K562 (cell line): ENCODE results near the gene SAP30L. TPM values are rescaled to one million over a fixed set of nuclear protein-coding genes. Genes with fewer than 3 reads are reported as not detected.

ENCODE experiments used
- ATAC-seq: fragments of 200-7000 bp; cut with Tn5 transposase; 3 replicates; pipeline ENCODE4 v1.9.1; 2020; ENCODE audit warnings: moderate library complexity
- BruUV-seq: library from RNA; stranded (reverse); fragments of 400-500 nt; replicated peaks from 2 replicates; lab custom pipeline; 2021; lab: Mats Ljungman, UMichigan
- CTCF ChIA-PET: fragments of 300-600 bp; formaldehyde crosslinking; extraction: SDS; loops from one replicate; lab custom pipeline; 2021; ENCODE audit warnings: low intra/inter-chr PET ratio; lab: Yijun Ruan, JAX
- POLR2A ChIA-PET: fragments of 300-600, 350-650 bp; sonication (Branson Sonifier 250); formaldehyde crosslinking; extraction: SDS; loops from one replicate; lab custom pipeline; 2021; ENCODE audit warnings: antibody characterized with exemption, inconsistent platforms; lab: Yijun Ruan, JAX
- DNase-seq, 4 experiments: peaks; one replicate each; pipeline versions ENCODE4 v3.0.0 to v3.0.0-alpha.2; 2011 to 2018; ENCODE audit warnings: low spot score in 3 of 4, mixed read lengths in 3 of 4; ENCODE audit errors: extremely low read depth in 1 of 4
- FAIRE-seq: peaks from 2 replicates; lab custom pipeline; 2011; peaks lifted over from hg19 to GRCh38; lab: Jason Lieb, UNC
- H2AFZ ChIP-seq: 2 replicates; pipeline ENCODE4 v1.6.0; 2011; ENCODE audit warnings: low read depth, low read length, control low read depth, inconsistent platforms
- H3K27ac ChIP-seq: fragments of 200-600 bp; 3 replicates; pipeline ENCODE4 v1.8.0; 2011; ENCODE audit warnings: low read depth, mild to moderate bottlenecking, control low read depth, inconsistent platforms, low read length, moderate library complexity, mixed read lengths; ENCODE audit errors: extremely low read depth
- H3K27me3 ChIP-seq, 2 experiments: fragments of 300-600 bp in 1 of 2; 2 replicates in 1 of 2; 3 replicates in 1 of 2; pipeline versions ENCODE4 v1.6.0 to v1.8.0; 2011; ENCODE audit warnings: inconsistent platforms in 2 of 2, low read length in 2 of 2, mild to moderate bottlenecking in 1 of 2, mixed read lengths in 1 of 2, moderate library complexity in 1 of 2; ENCODE audit not compliant: control insufficient read depth in 2 of 2, insufficient read depth in 2 of 2
- H3K36me3 ChIP-seq: fragments of 300-600 bp; 3 replicates; pipeline ENCODE4 v1.8.0; 2011; ENCODE audit warnings: mild to moderate bottlenecking, low read length, inconsistent platforms; ENCODE audit not compliant: control insufficient read depth, insufficient read depth
- H3K4me1 ChIP-seq, 2 experiments: fragments of 200-600 bp in 1 of 2; replicated peaks in 1 of 2; 2 replicates in 1 of 2; 3 replicates in 1 of 2; pipeline versions ENCODE4 v1.5.1 to v1.8.0; 2011; ENCODE audit warnings: inconsistent platforms in 2 of 2, low read length in 2 of 2, mild to moderate bottlenecking in 1 of 2, mixed read lengths in 1 of 2, moderate library complexity in 1 of 2; ENCODE audit not compliant: control insufficient read depth in 2 of 2, insufficient read depth in 2 of 2
- H3K4me2 ChIP-seq: 2 replicates; pipeline ENCODE4 v1.6.1; 2011; ENCODE audit warnings: low read length, control low read depth, inconsistent platforms, mixed read lengths; ENCODE audit not compliant: insufficient read depth
- H3K4me3 ChIP-seq: fragments of 200-600 bp; sonication (generic), shearing (Covaris generic); 2 replicates; pipeline ENCODE4 v1.5.1; 2016; ENCODE audit warnings: control low read depth, inconsistent platforms
- H3K79me2 ChIP-seq: fragments of 200-600 bp; 3 replicates; pipeline ENCODE4 v1.8.0; 2011; ENCODE audit warnings: low read length, inconsistent platforms; ENCODE audit not compliant: control insufficient read depth, insufficient read depth
- H3K9ac ChIP-seq, 2 experiments: 2 replicates each; pipeline versions ENCODE4 v1.6.0 to v1.6.1; 2011; ENCODE audit warnings: low read depth in 2 of 2, low read length in 2 of 2, control low read depth in 1 of 2, inconsistent platforms in 1 of 2, mild to moderate bottlenecking in 1 of 2, mixed read lengths in 1 of 2; ENCODE audit not compliant: insufficient read depth in 1 of 2
- H3K9me1 ChIP-seq: one replicate; pipeline ENCODE4 v1.6.0; 2011; ENCODE audit warnings: inconsistent platforms, mild to moderate bottlenecking, low read length, moderate library complexity; ENCODE audit not compliant: control insufficient read depth, insufficient read depth
- H3K9me3 ChIP-seq: replicated peaks from 2 replicates; pipeline ENCODE4 v1.5.1; 2011; ENCODE audit warnings: low read depth, low read length, inconsistent platforms; ENCODE audit not compliant: control insufficient read depth, insufficient read depth
- H4K20me1 ChIP-seq: replicated peaks from 2 replicates; pipeline ENCODE4 v1.6.1; 2011; ENCODE audit warnings: low read length, inconsistent platforms, mixed read lengths; ENCODE audit not compliant: control insufficient read depth, insufficient read depth
- CXXC5 ChIP-seq: fragments of 250-450 bp; sonication (Bioruptor Pico); IDR thresholded peaks from 2 replicates; pipeline ENCODE4 v1.8.0; 2022; ENCODE audit warnings: inconsistent platforms, mild to moderate bottlenecking, moderate library complexity
- EGR1 ChIP-seq: fragments of 450-650 bp; conservative IDR thresholded peaks from 2 replicates; pipeline ENCODE4 v1.6.1; 2017; ENCODE audit warnings: mild to moderate bottlenecking
- SRSF7 ChIP-seq: fragments of 200-400 bp; formaldehyde crosslinking; optimal IDR thresholded peaks from 2 replicates; pipeline ENCODE3; 2017; ENCODE audit warnings: mild to moderate bottlenecking, low read depth, low read length
- ZNF644 ChIP-seq: fragments of 200-800 bp; sonication (Bioruptor generic); IDR thresholded peaks from 2 replicates; pipeline ENCODE4 v1.6.1; 2016; ENCODE audit warnings: low read depth, missing genetic modification characterization, missing compliant biosample characterization
- WGBS: fragments of 100-300 bp; shearing (Covaris generic); methylation state at CpG from one replicate; pipeline ENCODE4 v1.1.6; 2016; ENCODE audit warnings: low coverage, mixed read lengths; ENCODE audit not compliant: insufficient coverage; ENCODE audit errors: missing lambda C conversion rate; 5-methylcytosine and 5-hydroxymethylcytosine counted together
- in situ Hi-C: fragments of 300-500 bp; cut with MboI; formaldehyde crosslinking; loops from 4 replicates; pipeline ENCODE4 v1.15.0; 2018; ENCODE audit warnings: inconsistent platforms, mixed read lengths
- intact Hi-C: fragments of 100-400 bp; cut with micrococcal nuclease; formaldehyde crosslinking; loops from 2 replicates; pipeline ENCODE4 v1.14.2; 2022
- polyA plus RNA-seq, 8 experiments: library from polyadenylated mRNA; depleted of rRNA in 4 of 8; stranded (reverse) in 5 of 8; unstranded in 3 of 8; fragments of >200 nt; fragmentation: Nextera tagmentation in 2 of 8; fragmentation: Illumina TruSeq in 1 of 8; extraction: Ambion mirVana in 2 of 8; extraction: Trizol in 1 of 8; gene quantifications; 2 replicates each; pipeline versions ENCODE4 v1.2.1 to v1.2.3, GENCODE V29; 2011 to 2014; ENCODE audit warnings: inconsistent platforms in 1 of 8, missing spikeins in 1 of 8
- total RNA-seq, 7 experiments: library from RNA; depleted of rRNA in 6 of 7; stranded (reverse); fragments of >200 nt in 6 of 7; fragmentation: Illumina TruSeq in 2 of 7; extraction: Trizol in 2 of 7; gene quantifications; 2 replicates each; pipeline versions ENCODE4 v1.2.1 to v1.2.3, GENCODE V29; 2011 to 2021; ENCODE audit warnings: low replicate concordance in 1 of 7
- TF ChIP-seq, protein P1 (sequence below): fragments of 450-650 bp; IDR thresholded peaks from 2 replicates; pipeline ENCODE4 v1.6.1; 2016; ENCODE audit warnings: mild to moderate bottlenecking

Gene SAP30L
- total and polyA plus RNA-seq, 9 of the 15 experiments (the other 6 are each of a cell fraction or from before 2014, with no cell fraction given): 5.1 to 33.6 (median 28.1) TPM

DNA sequence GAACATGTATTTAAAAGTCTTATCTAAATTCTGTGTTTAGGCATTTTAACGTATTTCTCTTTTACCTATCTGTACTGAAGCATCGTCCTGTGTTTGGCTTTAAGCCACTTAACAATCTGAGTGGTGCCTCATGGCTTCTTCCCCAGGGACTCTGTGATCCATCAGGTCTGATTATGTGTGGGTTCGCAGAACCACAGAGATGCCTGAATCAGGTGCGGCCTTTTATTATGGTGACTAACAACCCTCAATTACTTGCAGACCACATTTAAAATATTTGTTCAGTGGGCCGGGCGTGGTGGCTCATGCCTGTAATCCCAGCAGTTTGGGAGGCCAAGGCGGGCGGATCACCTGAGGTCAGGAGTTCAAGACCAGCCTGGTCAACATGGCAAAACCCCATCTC lies 39.6 kb upstream of the SAP30L start:
- no peak for TF ChIP-seq EGR1
- TF ChIP-seq, protein P1, sequence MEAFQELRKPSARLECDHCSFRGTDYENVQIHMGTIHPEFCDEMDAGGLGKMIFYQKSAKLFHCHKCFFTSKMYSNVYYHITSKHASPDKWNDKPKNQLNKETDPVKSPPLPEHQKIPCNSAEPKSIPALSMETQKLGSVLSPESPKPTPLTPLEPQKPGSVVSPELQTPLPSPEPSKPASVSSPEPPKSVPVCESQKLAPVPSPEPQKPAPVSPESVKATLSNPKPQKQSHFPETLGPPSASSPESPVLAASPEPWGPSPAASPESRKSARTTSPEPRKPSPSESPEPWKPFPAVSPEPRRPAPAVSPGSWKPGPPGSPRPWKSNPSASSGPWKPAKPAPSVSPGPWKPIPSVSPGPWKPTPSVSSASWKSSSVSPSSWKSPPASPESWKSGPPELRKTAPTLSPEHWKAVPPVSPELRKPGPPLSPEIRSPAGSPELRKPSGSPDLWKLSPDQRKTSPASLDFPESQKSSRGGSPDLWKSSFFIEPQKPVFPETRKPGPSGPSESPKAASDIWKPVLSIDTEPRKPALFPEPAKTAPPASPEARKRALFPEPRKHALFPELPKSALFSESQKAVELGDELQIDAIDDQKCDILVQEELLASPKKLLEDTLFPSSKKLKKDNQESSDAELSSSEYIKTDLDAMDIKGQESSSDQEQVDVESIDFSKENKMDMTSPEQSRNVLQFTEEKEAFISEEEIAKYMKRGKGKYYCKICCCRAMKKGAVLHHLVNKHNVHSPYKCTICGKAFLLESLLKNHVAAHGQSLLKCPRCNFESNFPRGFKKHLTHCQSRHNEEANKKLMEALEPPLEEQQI: no peak
- no peak for TF ChIP-seq SRSF7
- TF ChIP-seq CXXC5 (CRISPR knock-in tag): no peak
- TF ChIP-seq ZNF644 (tag): no peak
- TF ChIP-seq, all 486 proteins: peak for 0
- peaks cover 0 to 9% of the 10 kb centered on the region in 2 experiments; a peak in 3 of 5 replicates for H3K4me1 ChIP-seq
- H3K9me3 ChIP-seq: no peaks in the 10 kb centered on the region
- in situ Hi-C loops: no loop called here
- no peak overlapping the region for H3K9ac ChIP-seq
- peaks cover 9% of the 10 kb centered on the region; the same call in 2 of the 3 replicates for H3K36me3 ChIP-seq
- H3K27ac ChIP-seq: no peak overlapping the region
- DNase-seq (no peak), ATAC-seq (no peak), FAIRE-seq (no peak)
- CTCF ChIA-PET: interaction anchor here (2.2 kb wide), 1 partner anchor 432 kb away, joined by 13 read pairs; no protein-coding TSS in a partner anchor
- H3K27me3 ChIP-seq: no peaks in the 10 kb centered on the region
- no peak overlapping the region for H3K4me3 ChIP-seq
- no peaks in the 10 kb centered on the region for H3K79me2 ChIP-seq
- H3K4me2 ChIP-seq: no peak overlapping the region
- intact Hi-C loops: no loop called here
- no peaks in the 10 kb centered on the region for H4K20me1 ChIP-seq
- no peaks in the 10 kb centered on the region for H3K9me1 ChIP-seq
- no TSS peak for BruUV-seq
- 92% methylated on average over 6 of the region's 8 CpGs for WGBS
- H2AFZ ChIP-seq: no peak overlapping the region
- POLR2A ChIA-PET: no interaction called here
